CD8-positive, alpha-beta memory T cell (primary cell): ENCODE results near the gene FAM110A. TPM values are rescaled to one million over a fixed set of nuclear protein-coding genes. Genes with fewer than 3 reads are reported as not detected.
"Not testable (repeated sequence)": the region's sequence is repeated elsewhere in the genome, so short reads cannot be mapped to it uniquely, and the experiment has no call there.

Experiments
- CTCF ChIA-PET: fragments of 350-600 bp; sonication (Branson Sonifier 250); formaldehyde crosslinking; loops from one replicate; lab custom pipeline; 2021; ENCODE audit warnings: antibody characterized with exemption; lab: Charles Lee
- POLR2A ChIA-PET: fragments of 350-600 bp; sonication (Branson Sonifier 250); formaldehyde crosslinking; loops from one replicate; lab custom pipeline; 2021; ENCODE audit warnings: antibody characterized with exemption; lab: Charles Lee
- DNase-seq, 5 donors: peaks; one replicate each; pipeline versions ENCODE4 v3.0.0 to v3.0.0-alpha.2; 2020 to 2022; ENCODE audit warnings: mixed read lengths in 1 of 5
- H3K27ac ChIP-seq: one replicate; pipeline ENCODE4 v1.7.0; 2013; ENCODE audit warnings: low read depth, mild to moderate bottlenecking, low read length, moderate library complexity
- H3K27me3 ChIP-seq: 2 replicates; pipeline ENCODE4 v1.7.0; 2013; ENCODE audit warnings: low read length, mild to moderate bottlenecking; ENCODE audit not compliant: insufficient read depth, poor library complexity, severe bottlenecking
- H3K36me3 ChIP-seq: 2 replicates; pipeline ENCODE4 v1.7.0; 2013; ENCODE audit warnings: mild to moderate bottlenecking, low read length, moderate library complexity; ENCODE audit not compliant: insufficient read depth
- H3K4me1 ChIP-seq: 2 replicates; pipeline ENCODE4 v1.7.0; 2013; ENCODE audit warnings: mild to moderate bottlenecking, low read length, moderate library complexity; ENCODE audit not compliant: insufficient read depth
- H3K4me3 ChIP-seq: 2 replicates; pipeline ENCODE4 v1.7.0; 2013; ENCODE audit warnings: mild to moderate bottlenecking, low read length
- H3K9me3 ChIP-seq: 2 replicates; pipeline ENCODE4 v1.7.0; 2013; ENCODE audit warnings: mild to moderate bottlenecking, low read length
- H3K27ac Mint-ChIP-seq, 8 donors: one replicate each; pipeline ENCODE4 v1.8.0; 2020 to 2021; ENCODE audit warnings: mixed read lengths in 8 of 8, mild to moderate bottlenecking in 6 of 8, inconsistent platforms in 3 of 8, moderate library complexity in 3 of 8
- H3K27me3 Mint-ChIP-seq, 2 donors: one replicate each; pipeline ENCODE4 v1.8.0; 2020 to 2021; ENCODE audit warnings: mixed read lengths in 2 of 2, mild to moderate bottlenecking in 1 of 2, moderate library complexity in 1 of 2
- H3K36me3 Mint-ChIP-seq, 3 donors: one replicate each; pipeline ENCODE4 v1.8.0; 2020 to 2021; ENCODE audit warnings: mixed read lengths in 3 of 3, inconsistent platforms in 1 of 3, mild to moderate bottlenecking in 1 of 3
- H3K4me1 Mint-ChIP-seq, 3 donors: one replicate each; pipeline ENCODE4 v1.8.0; 2020 to 2021; ENCODE audit warnings: mixed read lengths in 3 of 3, inconsistent platforms in 1 of 3, mild to moderate bottlenecking in 1 of 3
- H3K4me3 Mint-ChIP-seq, 7 donors: one replicate each; pipeline ENCODE4 v1.8.0; 2020 to 2021; ENCODE audit warnings: mixed read lengths in 7 of 7, mild to moderate bottlenecking in 6 of 7, moderate library complexity in 4 of 7, inconsistent platforms in 2 of 7
- H3K9me3 Mint-ChIP-seq, 5 donors: one replicate each; pipeline ENCODE4 v1.8.0; 2020 to 2022; ENCODE audit warnings: mixed read lengths in 5 of 5, mild to moderate bottlenecking in 3 of 5, moderate library complexity in 2 of 5, inconsistent platforms in 1 of 5
- polyA plus RNA-seq: library from polyadenylated mRNA; unstranded; fragments of 300-500 nt; fragmentation: Illumina TruSeq; gene quantifications from one replicate; pipeline ENCODE4 v1.2.3, GENCODE V29; 2021
- total RNA-seq, 2 experiments: library from RNA; stranded (reverse); gene quantifications; one replicate each; pipeline ENCODE4 v1.2.3, GENCODE V29; 2021

FAM110A gene
- total and polyA plus RNA-seq, 3 experiments from 2014 or later = 13.3 to 15.0 (median 14.9) TPM

- H3K9me3 ChIP-seq = no peaks in the 10 kb centered on the region
- CTCF ChIA-PET = interaction anchor here (6.1 kb wide), 1 partner anchor 12 kb away, joined by 45 read pairs; the partner anchor contains the start of gene FAM110A
- H3K9me3 Mint-ChIP-seq = no peaks in the 10 kb centered on the region
- H3K27ac ChIP-seq = peak overlapping the region; percentile 31
- peak overlapping the region; percentile 83 for H3K4me3 ChIP-seq
- peaks cover under 1 to 5% (median 2%) of the 10 kb centered on the region in 3 donors for H3K36me3 Mint-ChIP-seq
- no peaks in the 10 kb centered on the region for H3K27me3 ChIP-seq
- peak overlapping the region; percentile 78 to 99 (median 94) for H3K27ac Mint-ChIP-seq
- peaks cover 55% of the 10 kb centered on the region for H3K4me1 ChIP-seq
- peaks cover 0 to 2% of the 10 kb centered on the region in 2 donors for H3K27me3 Mint-ChIP-seq
- no peaks in the 10 kb centered on the region for H3K36me3 ChIP-seq
- H3K4me1 Mint-ChIP-seq = peaks cover 43 to 63% (median 43%) of the 10 kb centered on the region in 3 donors
- POLR2A ChIA-PET = interaction anchor here (5.4 kb wide), 1 partner anchor 12 kb away, joined by 48 read pairs; the partner anchor contains the start of gene FAM110A
- peak in 3 of 5 donors; percentile 15 to 53 (median 24) for DNase-seq
- H3K4me3 Mint-ChIP-seq = peak overlapping the region; percentile 81 to 94 (median 92)
These were observed 11.8 kb downstream of the FAM110A start for GRCh38 chr20:845226-845868.

- Mint-ChIP-seq H3K27me3 (peaks cover 0 to 2% of the 10 kb centered on the region in 2 donors), H3K4me3 (peak overlapping the region; percentile 81 to 94 (median 92)), H3K9me3 (no peaks in the 10 kb centered on the region), H3K27ac (peak overlapping the region; percentile 87 to 99 (median 94)), H3K36me3 (peaks cover 6 to 7% (median 7%) of the 10 kb centered on the region in 3 donors), H3K4me1 (peaks cover 48 to 67% (median 50%) of the 10 kb centered on the region in 3 donors)
- H3K4me3 ChIP-seq = peak overlapping the region; percentile 83
- peak in 1 of 5 donors; percentile 21 for DNase-seq
- ChIA-PET CTCF (interaction anchor here (1.3 to 6.1 kb wide), 4 partner anchors 13 to 111 kb away, joined by 4 to 45 read pairs (median 7); partner anchors contain the start of gene FAM110A), POLR2A (interaction anchor here (0.5 to 5.4 kb wide), 2 partner anchors 13 to 19 kb away, joined by 3 to 48 read pairs; partner anchors contain the start of gene FAM110A)
- H3K4me1 ChIP-seq = peaks cover 55% of the 10 kb centered on the region
- H3K27ac ChIP-seq = peak overlapping the region; percentile 35
- no peaks in the 10 kb centered on the region for H3K27me3 ChIP-seq
- H3K36me3 ChIP-seq = no peaks in the 10 kb centered on the region
- H3K9me3 ChIP-seq = no peaks in the 10 kb centered on the region
These were observed 12.7 kb downstream of the FAM110A start for GRCh38 chr20:845941-846893.

DNA sequence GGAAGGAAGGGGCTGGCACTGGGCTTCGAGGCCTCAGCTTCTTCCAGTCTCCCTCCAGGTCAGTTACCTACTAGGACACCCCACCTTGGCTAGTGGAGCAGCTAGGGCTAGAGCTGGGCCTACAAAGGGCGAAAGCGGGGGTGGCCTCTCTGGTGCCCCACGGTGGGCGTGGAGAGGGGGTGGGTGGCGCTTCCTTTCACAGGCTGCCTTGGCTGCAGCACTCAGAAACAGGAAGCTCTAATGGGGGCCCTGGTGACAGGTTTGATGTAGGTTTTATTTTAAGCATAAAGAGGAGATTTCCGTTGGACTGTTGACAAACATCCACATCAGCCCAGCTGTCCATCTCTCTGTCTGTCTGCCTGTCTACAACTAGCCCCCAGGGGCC is 13.4 kb downstream of the FAM110A start:
- peak overlapping the region; percentile 80 to 99 (median 94) for H3K27ac Mint-ChIP-seq
- H3K4me1 ChIP-seq = peaks cover 49% of the 10 kb centered on the region
- H3K36me3 ChIP-seq = no peaks in the 10 kb centered on the region
- peaks cover 0 to 2% of the 10 kb centered on the region in 2 donors for H3K27me3 Mint-ChIP-seq
- ChIA-PET POLR2A (interaction anchor here (0.5 to 5.4 kb wide), 2 partner anchors 14 to 19 kb away, joined by 3 to 48 read pairs; partner anchors contain the start of gene FAM110A), CTCF (interaction anchor here (1.3 to 6.1 kb wide), 4 partner anchors 14 to 110 kb away, joined by 4 to 45 read pairs (median 7); partner anchors contain the start of gene FAM110A)
- H3K4me3 Mint-ChIP-seq = peak overlapping the region; percentile 81 to 94 (median 92)
- peaks cover 52 to 69% (median 53%) of the 10 kb centered on the region in 3 donors for H3K4me1 Mint-ChIP-seq
- no peaks in the 10 kb centered on the region for H3K9me3 ChIP-seq
- peak overlapping the region; percentile 83 for H3K4me3 ChIP-seq
- H3K27me3 ChIP-seq = no peaks in the 10 kb centered on the region
- H3K9me3 Mint-ChIP-seq = no peaks in the 10 kb centered on the region
- peak overlapping the region; percentile 35 for H3K27ac ChIP-seq
- peak; percentile 51 to 76 (median 57) for DNase-seq
- peaks cover 6 to 8% (median 7%) of the 10 kb centered on the region in 3 donors for H3K36me3 Mint-ChIP-seq

GRCh38 chr20:848193-848592 is 14.7 kb downstream of the FAM110A start:
- peak overlapping the region in 2 of 8 donors; percentile 12 to 96 for H3K27ac Mint-ChIP-seq
- no peaks in the 10 kb centered on the region for H3K9me3 Mint-ChIP-seq

DNA sequence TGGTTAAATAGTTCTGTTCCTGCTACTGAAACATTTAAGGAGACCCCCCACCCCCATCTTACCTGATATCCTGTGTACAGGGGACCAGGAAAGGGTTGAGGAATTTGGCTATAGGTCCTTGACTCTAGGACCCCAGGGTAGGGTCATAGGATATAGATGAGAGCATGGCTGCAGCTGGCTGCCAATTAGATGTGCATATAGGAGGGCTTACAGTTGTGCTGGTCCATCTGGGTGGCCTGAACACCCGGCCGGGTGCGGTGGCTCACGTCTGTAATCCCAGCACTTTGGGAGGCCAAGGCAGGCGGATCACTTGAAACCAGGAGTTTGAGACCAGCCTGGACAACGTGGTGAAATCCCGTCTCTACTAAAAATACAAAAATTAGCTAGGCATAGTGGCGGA is 15.2 kb downstream of the FAM110A start:
- Mint-ChIP-seq H3K4me3 (peak overlapping the region in 1 of 7 donors; percentile 43), H3K27ac (peak overlapping the region in 4 of 8 donors; percentile 12 to 73 (median 67)), H3K36me3 (peaks cover 9 to 15% (median 12%) of the 10 kb centered on the region in 3 donors), H3K4me1 (peaks cover 51 to 72% (median 61%) of the 10 kb centered on the region in 3 donors)
- H3K9me3 ChIP-seq, H3K27me3 ChIP-seq, DNase-seq, H3K27ac ChIP-seq, H3K36me3 ChIP-seq, H3K9me3 Mint-ChIP-seq, H3K27me3 Mint-ChIP-seq, H3K4me3 ChIP-seq, POLR2A ChIA-PET: not testable (repeated sequence)
- H3K4me1 ChIP-seq = peaks cover 36% of the 10 kb centered on the region
- CTCF ChIA-PET = interaction anchor here (1.4 to 6.1 kb wide), 2 partner anchors 11 to 16 kb away, joined by 3 to 45 read pairs; partner anchors contain the start of gene FAM110A

More at GRCh38 chr20:848193-848592, 14.7 kb downstream of the FAM110A start:
- H3K4me3 ChIP-seq = no peak overlapping the region
- H3K36me3 ChIP-seq = no peaks in the 10 kb centered on the region
- POLR2A ChIA-PET = no interaction called here
- Mint-ChIP-seq H3K27me3 (peaks cover 0 to 2% of the 10 kb centered on the region in 2 donors), H3K4me1 (peaks cover 50 to 71% (median 60%) of the 10 kb centered on the region in 3 donors), H3K36me3 (peaks cover 9 to 15% (median 9%) of the 10 kb centered on the region in 3 donors), H3K4me3 (no peak overlapping the region)
- H3K27ac ChIP-seq = no peak overlapping the region
- no peaks in the 10 kb centered on the region for H3K27me3 ChIP-seq
- no peaks in the 10 kb centered on the region for H3K9me3 ChIP-seq
- CTCF ChIA-PET = interaction anchor here (1.4 to 6.1 kb wide), 2 partner anchors 12 to 15 kb away, joined by 3 to 45 read pairs; partner anchors contain the start of gene FAM110A
- DNase-seq = no peak
- H3K4me1 ChIP-seq = peaks cover 41% of the 10 kb centered on the region

DNA sequence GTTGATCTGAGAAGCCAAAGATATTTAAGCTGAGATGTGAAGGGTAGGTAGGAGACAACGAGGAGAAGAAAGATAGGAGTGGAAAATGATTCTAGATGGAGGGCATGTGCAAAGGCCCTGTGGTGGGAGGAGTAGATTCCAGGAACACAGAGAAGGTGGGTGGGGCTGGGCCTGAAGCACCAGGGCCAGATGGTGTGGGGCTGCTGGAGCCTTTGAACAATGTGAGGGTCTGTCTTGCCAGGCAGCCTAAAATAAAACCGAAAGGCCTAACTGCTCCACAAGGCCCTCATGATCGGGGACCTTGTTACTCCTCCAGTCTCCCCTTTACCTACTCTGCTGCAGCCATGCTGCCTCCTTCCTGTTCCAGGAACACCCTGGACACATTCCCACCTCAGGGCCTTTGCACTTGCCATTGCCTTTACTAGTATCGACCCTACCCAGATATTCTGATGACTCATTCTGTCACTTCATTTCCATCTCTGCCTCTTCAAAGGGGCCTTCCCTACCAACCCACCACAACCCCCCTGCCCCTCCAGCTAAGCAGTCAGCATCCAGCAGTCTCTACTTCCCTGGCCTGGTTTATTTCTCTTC is 20.0 kb downstream of the FAM110A start:
- ChIA-PET CTCF (interaction anchor here (1.1 to 1.3 kb wide), 2 partner anchors 21 to 38 kb away, joined by 3 to 4 read pairs; no protein-coding TSS in a partner anchor), POLR2A (no interaction called here)
- no peaks in the 10 kb centered on the region for H3K9me3 Mint-ChIP-seq
- Histone ChIP-seq H3K36me3 (no peaks in the 10 kb centered on the region), H3K4me3 (no peak overlapping the region), H3K27me3 (no peaks in the 10 kb centered on the region), H3K27ac (no peak overlapping the region), H3K9me3 (no peaks in the 10 kb centered on the region), H3K4me1 (peaks cover 24% of the 10 kb centered on the region)
- H3K27me3 Mint-ChIP-seq = no peaks in the 10 kb centered on the region
- H3K4me3 Mint-ChIP-seq = no peak overlapping the region
- H3K27ac Mint-ChIP-seq = peak overlapping the region in 5 of 8 donors; percentile 35 to 75 (median 60)
- peaks cover 11 to 15% (median 13%) of the 10 kb centered on the region in 3 donors for H3K36me3 Mint-ChIP-seq
- DNase-seq = no peak
- peaks cover 46 to 70% (median 60%) of the 10 kb centered on the region in 3 donors for H3K4me1 Mint-ChIP-seq

DNA sequence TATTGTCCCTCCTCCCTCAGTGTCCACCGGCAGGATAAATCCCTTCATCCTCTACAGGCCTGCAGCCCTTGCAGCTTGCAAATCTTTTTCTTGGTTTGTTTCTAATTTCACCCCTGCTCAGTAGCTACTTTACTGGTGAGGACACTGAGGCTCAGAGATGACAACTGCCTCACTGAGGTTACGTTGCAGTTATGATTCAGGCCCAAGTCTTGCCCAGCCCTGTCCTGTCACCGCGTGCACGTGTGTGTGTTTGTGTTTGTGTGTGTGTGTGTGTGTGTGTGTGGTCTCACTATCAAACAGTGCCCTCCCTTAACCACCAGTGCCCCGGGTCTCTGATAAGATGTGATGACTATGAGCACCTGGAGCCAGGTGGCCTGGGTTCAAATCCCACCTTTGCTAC is 21.1 kb downstream of the FAM110A start:
- Histone ChIP-seq H3K4me3 (no peak overlapping the region), H3K4me1 (peaks cover 34% of the 10 kb centered on the region), H3K9me3 (no peaks in the 10 kb centered on the region), H3K27me3 (no peaks in the 10 kb centered on the region), H3K27ac (no peak overlapping the region), H3K36me3 (no peaks in the 10 kb centered on the region)
- POLR2A ChIA-PET = no interaction called here
- DNase-seq = no peak
- Mint-ChIP-seq H3K4me1 (peaks cover 49 to 75% (median 65%) of the 10 kb centered on the region in 3 donors), H3K4me3 (no peak overlapping the region), H3K36me3 (peaks cover 11 to 15% (median 13%) of the 10 kb centered on the region in 3 donors), H3K27me3 (no peaks in the 10 kb centered on the region), H3K9me3 (no peaks in the 10 kb centered on the region), H3K27ac (peak overlapping the region in 5 of 8 donors; percentile 23 to 74 (median 58))
- CTCF ChIA-PET = no interaction called here
